Measurements from ENCODE around the gene KRTAP5-6.

KRTAP5-6 gene

DNA sequence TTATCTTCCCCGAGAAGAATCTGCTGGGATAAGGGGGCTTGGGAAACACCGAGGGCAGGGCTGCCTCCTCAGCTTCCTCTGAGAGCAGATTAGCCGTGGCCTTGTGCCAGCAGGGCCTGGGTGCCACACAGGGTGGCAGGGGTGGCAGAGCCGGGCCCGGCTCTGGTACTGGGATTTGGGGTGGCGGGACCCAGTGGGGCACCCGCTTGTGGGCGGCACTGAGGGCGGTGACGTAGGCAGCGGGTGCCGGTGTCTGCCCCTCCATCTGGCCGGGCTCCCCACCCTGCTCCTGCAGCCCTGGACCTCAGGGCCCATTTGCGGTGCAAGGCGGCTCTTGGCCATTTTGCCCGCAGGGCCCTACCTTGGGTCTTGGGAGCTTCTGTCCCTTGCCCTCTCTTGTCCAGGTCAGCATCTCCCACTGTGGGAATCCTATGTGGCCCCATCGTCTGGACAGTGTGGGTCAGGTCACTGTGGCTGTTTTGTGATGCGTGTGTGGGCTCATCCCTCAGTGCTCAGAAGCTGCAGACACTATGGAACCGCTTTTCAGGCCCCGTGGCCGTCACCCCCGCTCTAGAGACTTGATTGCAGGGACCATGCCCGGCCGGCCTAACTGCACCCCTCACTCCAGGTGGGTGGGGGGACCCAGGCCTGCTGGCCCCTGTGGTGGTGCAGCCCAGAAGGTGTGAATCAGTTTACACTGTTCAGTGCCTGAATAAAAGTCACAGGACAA lies 29.7 kb upstream of the KRTAP5-6 start:
- Histone ChIP-seq H3K79me2 (ENCODE audit: control insufficient read depth, insufficient read depth, low read length, poor library complexity) (no peaks in the 10 kb centered on the region), H3K4ac (ENCODE audit: low read depth, low read length) (no peak overlapping the region), H2BK12ac (ENCODE audit: low read length) (no peak overlapping the region), H3K27me3 (ENCODE audit: insufficient read depth, low read length) (no peaks in the 10 kb centered on the region), H3K36me3 (ENCODE audit: control insufficient read depth in 1 of 2, insufficient read depth in 2 of 2, low read length in 2 of 2) (no peaks in the 10 kb centered on the region), H3K18ac (ENCODE audit: low read length) (no peak overlapping the region), H3K4me1 (ENCODE audit: control insufficient read depth in 1 of 2, insufficient read depth in 2 of 2, low read length in 2 of 2) (no peaks in the 10 kb centered on the region), H4K12ac (ENCODE audit: low read depth, low read length) (no peak overlapping the region), H3K9me3 (ENCODE audit: insufficient read depth, low read depth, low read length) (peaks cover 6% of the 10 kb centered on the region), H2BK120ac (ENCODE audit: insufficient read depth, low read length, poor library complexity) (no peak overlapping the region), H4K91ac (ENCODE audit: low read depth, low read length) (no peak overlapping the region), H3K27ac (ENCODE audit: low read depth, low read length) (no peak overlapping the region), H3K9ac (ENCODE audit: low read length) (no peak overlapping the region), H3K4me3 (ENCODE audit: low read depth, low read length) (no peak overlapping the region), H2AFZ (ENCODE audit: insufficient read depth, low read length, poor library complexity) (no peak overlapping the region), H2AK5ac (ENCODE audit: low read length) (no peak overlapping the region), H2BK5ac (ENCODE audit: low read depth, low read length, poor library complexity) (no peak overlapping the region), H3K23ac (ENCODE audit: low read length) (no peak overlapping the region), H3K14ac (ENCODE audit: low read length) (no peak overlapping the region), H3K79me1 (ENCODE audit: low read length) (no peaks in the 10 kb centered on the region), H3K4me2 (ENCODE audit: low read length) (no peak overlapping the region), H4K8ac (ENCODE audit: low read depth, low read length) (no peak overlapping the region)
- WGBS (ENCODE audit: extremely low coverage, insufficient coverage, insufficient read length) = no CpG with 5 or more reads among the region's 24 CpGs
- DNase-seq = no peak

DNA sequence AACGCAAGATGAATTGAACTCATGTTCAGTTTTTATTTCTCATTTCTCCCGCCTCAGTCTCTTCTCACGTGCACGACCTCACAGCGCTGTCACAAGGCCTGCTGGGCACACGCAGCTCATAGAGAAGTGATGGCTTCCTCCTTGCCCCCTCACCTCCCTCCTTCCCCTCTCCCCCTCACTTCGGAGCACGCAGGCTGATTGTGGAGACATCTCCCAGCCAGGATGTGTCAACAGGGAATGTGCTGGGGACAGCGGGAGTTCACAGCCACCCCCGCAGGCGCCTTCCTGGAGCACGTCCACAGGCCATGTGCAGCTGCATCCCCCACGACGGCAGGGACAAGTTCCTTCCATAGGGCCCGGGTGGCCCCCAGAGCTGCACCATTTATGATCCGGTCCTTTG lies 29.1 kb upstream of the KRTAP5-6 start:
- H4K12ac ChIP-seq (ENCODE audit: low read depth, low read length) = no peak overlapping the region
- no peak for DNase-seq
- no peak overlapping the region for H3K18ac ChIP-seq (ENCODE audit: low read length)
- H3K27me3 ChIP-seq (ENCODE audit: insufficient read depth, low read length) = no peaks in the 10 kb centered on the region
- H3K9ac ChIP-seq (ENCODE audit: low read length) = no peak overlapping the region
- no peak overlapping the region for H2BK120ac ChIP-seq (ENCODE audit: insufficient read depth, low read length, poor library complexity)
- peaks cover 6% of the 10 kb centered on the region for H3K9me3 ChIP-seq (ENCODE audit: insufficient read depth, low read depth, low read length)
- H3K23ac ChIP-seq (ENCODE audit: low read length) = no peak overlapping the region
- no peak overlapping the region for H2BK12ac ChIP-seq (ENCODE audit: low read length)
- no peak overlapping the region for H4K91ac ChIP-seq (ENCODE audit: low read depth, low read length)
- WGBS (ENCODE audit: extremely low coverage, insufficient coverage, insufficient read length) = no CpG with 5 or more reads among the region's 16 CpGs
- no peaks in the 10 kb centered on the region for H3K79me1 ChIP-seq (ENCODE audit: low read length)
- no peak overlapping the region for H3K4me3 ChIP-seq (ENCODE audit: low read depth, low read length)
- H3K27ac ChIP-seq (ENCODE audit: low read depth, low read length) = no peak overlapping the region
- no peaks in the 10 kb centered on the region for H3K79me2 ChIP-seq (ENCODE audit: control insufficient read depth, insufficient read depth, low read length, poor library complexity)
- H3K14ac ChIP-seq (ENCODE audit: low read length) = no peak overlapping the region
- no peak overlapping the region for H3K4ac ChIP-seq (ENCODE audit: low read depth, low read length)
- no peaks in the 10 kb centered on the region for H3K4me1 ChIP-seq (ENCODE audit: control insufficient read depth in 1 of 2, insufficient read depth in 2 of 2, low read length in 2 of 2)
- no peak overlapping the region for H2AK5ac ChIP-seq (ENCODE audit: low read length)
- no peak overlapping the region for H3K4me2 ChIP-seq (ENCODE audit: low read length)
- H2BK5ac ChIP-seq (ENCODE audit: low read depth, low read length, poor library complexity) = no peak overlapping the region
- H4K8ac ChIP-seq (ENCODE audit: low read depth, low read length) = no peak overlapping the region
- H2AFZ ChIP-seq (ENCODE audit: insufficient read depth, low read length, poor library complexity) = no peak overlapping the region
- H3K36me3 ChIP-seq (ENCODE audit: control insufficient read depth in 1 of 2, insufficient read depth in 2 of 2, low read length in 2 of 2) = no peaks in the 10 kb centered on the region

- H3K27me3 ChIP-seq (ENCODE audit: insufficient read depth, low read length) = no peaks in the 10 kb centered on the region
- H3K4me1 ChIP-seq (ENCODE audit: control insufficient read depth in 1 of 2, insufficient read depth in 2 of 2, low read length in 2 of 2) = no peaks in the 10 kb centered on the region
- no peak overlapping the region for H3K14ac ChIP-seq (ENCODE audit: low read length)
- H2AK5ac ChIP-seq (ENCODE audit: low read length) = no peak overlapping the region
- no peak overlapping the region for H2BK5ac ChIP-seq (ENCODE audit: low read depth, low read length, poor library complexity)
- no peak for DNase-seq
- no peak overlapping the region for H2BK12ac ChIP-seq (ENCODE audit: low read length)
- no peaks in the 10 kb centered on the region for H3K79me2 ChIP-seq (ENCODE audit: control insufficient read depth, insufficient read depth, low read length, poor library complexity)
- H4K91ac ChIP-seq (ENCODE audit: low read depth, low read length) = no peak overlapping the region
- WGBS (ENCODE audit: extremely low coverage, insufficient coverage, insufficient read length) = no CpG with 5 or more reads among the region's 13 CpGs
- no peak overlapping the region for H3K27ac ChIP-seq (ENCODE audit: low read depth, low read length)
- H3K4me3 ChIP-seq (ENCODE audit: low read depth, low read length) = no peak overlapping the region
- no peak overlapping the region for H2BK120ac ChIP-seq (ENCODE audit: insufficient read depth, low read length, poor library complexity)
- no peak overlapping the region for H3K4ac ChIP-seq (ENCODE audit: low read depth, low read length)
- H2AFZ ChIP-seq (ENCODE audit: insufficient read depth, low read length, poor library complexity) = no peak overlapping the region
- H4K8ac ChIP-seq (ENCODE audit: low read depth, low read length) = no peak overlapping the region
- peaks cover 6% of the 10 kb centered on the region for H3K9me3 ChIP-seq (ENCODE audit: insufficient read depth, low read depth, low read length)
- no peaks in the 10 kb centered on the region for H3K79me1 ChIP-seq (ENCODE audit: low read length)
- no peaks in the 10 kb centered on the region for H3K36me3 ChIP-seq (ENCODE audit: control insufficient read depth in 1 of 2, insufficient read depth in 2 of 2, low read length in 2 of 2)
- no peak overlapping the region for H3K23ac ChIP-seq (ENCODE audit: low read length)
- H3K9ac ChIP-seq (ENCODE audit: low read length) = no peak overlapping the region
- H4K12ac ChIP-seq (ENCODE audit: low read depth, low read length) = no peak overlapping the region
- H3K4me2 ChIP-seq (ENCODE audit: low read length) = no peak overlapping the region
- H3K18ac ChIP-seq (ENCODE audit: low read length) = no peak overlapping the region
Measured at GRCh38 chr11:1668911-1669473, 28.0 kb upstream of the KRTAP5-6 start.

DNA sequence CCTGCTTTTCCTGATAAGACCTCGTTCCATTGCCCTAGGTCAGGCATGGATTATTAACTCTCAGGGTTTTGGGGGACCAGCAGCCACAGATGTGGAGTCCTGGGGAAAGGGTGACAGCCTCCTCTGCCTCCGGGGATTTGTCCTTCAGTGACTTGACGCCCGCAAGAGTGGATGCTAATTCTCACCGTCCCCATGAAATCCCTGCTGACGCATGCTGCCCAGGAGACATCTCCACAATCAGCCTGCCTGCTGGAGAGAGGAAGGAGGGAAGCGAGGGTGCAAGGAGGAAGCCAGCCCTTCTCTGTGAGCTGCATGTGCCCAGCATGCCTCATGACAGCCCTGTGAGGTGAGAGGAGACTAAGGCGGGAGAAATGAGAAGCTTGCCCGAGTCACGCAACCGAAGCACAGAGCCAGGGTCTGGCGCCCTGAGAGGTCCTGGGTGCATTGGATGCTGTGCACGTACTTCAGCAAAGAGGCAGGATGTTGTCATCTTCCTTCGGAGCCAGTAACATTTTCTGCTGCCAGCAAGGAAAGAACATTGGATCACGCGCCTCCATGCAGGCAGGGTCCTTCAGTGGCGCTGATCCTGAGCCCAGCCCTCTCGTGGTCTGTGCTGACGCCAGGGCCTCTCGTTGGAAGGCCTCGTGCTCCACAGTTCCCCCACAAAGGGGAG lies 27.3 kb upstream of the KRTAP5-6 start:
- H2BK5ac ChIP-seq (ENCODE audit: low read depth, low read length, poor library complexity) = no peak overlapping the region
- H3K4ac ChIP-seq (ENCODE audit: low read depth, low read length) = no peak overlapping the region
- DNase-seq = no peak
- H3K9ac ChIP-seq (ENCODE audit: low read length) = no peak overlapping the region
- H3K27ac ChIP-seq (ENCODE audit: low read depth, low read length) = no peak overlapping the region
- H3K4me3 ChIP-seq (ENCODE audit: low read depth, low read length) = no peak overlapping the region
- peaks cover 6% of the 10 kb centered on the region for H3K9me3 ChIP-seq (ENCODE audit: insufficient read depth, low read depth, low read length)
- no peak overlapping the region for H4K91ac ChIP-seq (ENCODE audit: low read depth, low read length)
- H3K4me1 ChIP-seq (ENCODE audit: control insufficient read depth in 1 of 2, insufficient read depth in 2 of 2, low read length in 2 of 2) = no peaks in the 10 kb centered on the region
- H2AFZ ChIP-seq (ENCODE audit: insufficient read depth, low read length, poor library complexity) = no peak overlapping the region
- H3K4me2 ChIP-seq (ENCODE audit: low read length) = no peak overlapping the region
- H2BK12ac ChIP-seq (ENCODE audit: low read length) = no peak overlapping the region
- no peaks in the 10 kb centered on the region for H3K27me3 ChIP-seq (ENCODE audit: insufficient read depth, low read length)
- no peaks in the 10 kb centered on the region for H3K79me2 ChIP-seq (ENCODE audit: control insufficient read depth, insufficient read depth, low read length, poor library complexity)
- no peak overlapping the region for H3K23ac ChIP-seq (ENCODE audit: low read length)
- H4K12ac ChIP-seq (ENCODE audit: low read depth, low read length) = no peak overlapping the region
- H2BK120ac ChIP-seq (ENCODE audit: insufficient read depth, low read length, poor library complexity) = no peak overlapping the region
- H4K8ac ChIP-seq (ENCODE audit: low read depth, low read length) = no peak overlapping the region
- H2AK5ac ChIP-seq (ENCODE audit: low read length) = no peak overlapping the region
- no peak overlapping the region for H3K18ac ChIP-seq (ENCODE audit: low read length)
- no peaks in the 10 kb centered on the region for H3K36me3 ChIP-seq (ENCODE audit: control insufficient read depth in 1 of 2, insufficient read depth in 2 of 2, low read length in 2 of 2)
- no peak overlapping the region for H3K14ac ChIP-seq (ENCODE audit: low read length)
- WGBS (ENCODE audit: extremely low coverage, insufficient coverage, insufficient read length) = no CpG with 5 or more reads among the region's 21 CpGs
- no peaks in the 10 kb centered on the region for H3K79me1 ChIP-seq (ENCODE audit: low read length)
